Left ventricle myocardium inferior (tissue), 1 donor: ENCODE data around the gene AAMP. TPM values are rescaled to one million over a fixed set of nuclear protein-coding genes. Genes with fewer than 3 reads are reported as not detected.
"Not testable (repeated sequence)": the region's sequence is repeated elsewhere in the genome, so short reads cannot be mapped to it uniquely, and the experiment has no call there.

ENCODE experiments used
- DNase-seq: peaks from one replicate; pipeline ENCODE4 v3.0.0-alpha.2; 2020
- H3K27ac ChIP-seq: fragments of 200-600 bp; replicated peaks from 2 replicates; pipeline ENCODE4 v1.8.0; 2021
- H3K27me3 ChIP-seq: fragments of 200-600 bp; 2 replicates; pipeline ENCODE4 v1.8.0; 2021; ENCODE audit warnings: low read depth
- H3K36me3 ChIP-seq: fragments of 200-600 bp; 2 replicates; pipeline ENCODE4 v1.8.0; 2021
- H3K4me1 ChIP-seq: fragments of 200-600 bp; 2 replicates; pipeline ENCODE4 v1.8.0; 2021
- H3K4me3 ChIP-seq: fragments of 200-600 bp; 2 replicates; pipeline ENCODE4 v1.8.0; 2021; ENCODE audit warnings: mild to moderate bottlenecking, moderate library complexity
- H3K9me3 ChIP-seq: fragments of 200-600 bp; replicated peaks from 2 replicates; pipeline ENCODE4 v1.8.0; 2021
- CTCF ChIP-seq: fragments of 200-600 bp; IDR thresholded peaks from 2 replicates; pipeline ENCODE4 v1.8.0; 2021; ENCODE audit warnings: antibody characterized with exemption, mild to moderate bottlenecking, borderline replicate concordance
- intact Hi-C: fragments of 100-400 bp; cut with micrococcal nuclease; formaldehyde crosslinking; loops from one replicate; pipeline ENCODE4 v1.11.0; 2022
- total RNA-seq: library from RNA; stranded (reverse); fragmentation: NEBNext Ultra II Directional; extraction: Animal tissue kit (Norgen Biotek cat#: 25700); gene quantifications from one replicate; pipeline ENCODE4 v1.2.1, GENCODE V29; 2021
- donor health status: DM: no; HTN: yes; CAD: no; lungs with severe emphysema.

The AAMP gene
- total RNA-seq, 1 donor from 2014 or later = 50.5 TPM

- Histone ChIP-seq H3K36me3 (peaks cover 65% of the 10 kb centered on the region), H3K4me1 (peaks cover 72% of the 10 kb centered on the region), H3K4me3 (no peak overlapping the region), H3K27ac (peak overlapping the region; percentile 88), H3K27me3 (no peaks in the 10 kb centered on the region), H3K9me3 (no peaks in the 10 kb centered on the region)
- DNase-seq = no peak
- intact Hi-C loops = no loop called here
- no peak for TF ChIP-seq CTCF
Observed at GRCh38 chr2:218274586-218274985, 4.6 kb upstream of the AAMP start.

GRCh38 chr2:218273908-218274249 lies 3.9 kb upstream of the AAMP start:
- Histone ChIP-seq H3K4me1 (peaks cover 79% of the 10 kb centered on the region), H3K9me3 (no peaks in the 10 kb centered on the region), H3K27ac (peak overlapping the region; percentile 88), H3K4me3 (no peak overlapping the region), H3K27me3 (no peaks in the 10 kb centered on the region), H3K36me3 (peaks cover 58% of the 10 kb centered on the region)
- no peak for DNase-seq
- intact Hi-C loops = no loop called here
- no peak for TF ChIP-seq CTCF

GRCh38 chr2:218273214-218273907 lies 3.4 kb upstream of the AAMP start:
- peaks cover 53% of the 10 kb centered on the region for H3K36me3 ChIP-seq
- H3K4me1 ChIP-seq = peaks cover 85% of the 10 kb centered on the region

GRCh38 chr2:218272531-218273212 lies 2.7 kb upstream of the AAMP start:
- Histone ChIP-seq H3K36me3 (peaks cover 53% of the 10 kb centered on the region), H3K9me3 (no peaks in the 10 kb centered on the region), H3K4me3 (peak overlapping the region; percentile 95), H3K27me3 (no peaks in the 10 kb centered on the region), H3K27ac (peak overlapping the region; percentile 88), H3K4me1 (peaks cover 87% of the 10 kb centered on the region)
- intact Hi-C loops = no loop called here
- TF ChIP-seq CTCF = peak; percentile 92
- peak; percentile 86 for DNase-seq

More at GRCh38 chr2:218273214-218273907, 3.4 kb upstream of the AAMP start:
- H3K27me3 ChIP-seq, intact Hi-C loops, DNase-seq, H3K9me3 ChIP-seq: not testable (repeated sequence)
- peak overlapping the region; percentile 88 for H3K27ac ChIP-seq
- peak overlapping the region; percentile 95 for H3K4me3 ChIP-seq

- no peak for DNase-seq
- H3K4me3 ChIP-seq = peak overlapping the region; percentile 95
- peak overlapping the region; percentile 88 for H3K27ac ChIP-seq
- peaks cover 83% of the 10 kb centered on the region for H3K4me1 ChIP-seq
- no peaks in the 10 kb centered on the region for H3K9me3 ChIP-seq
- H3K36me3 ChIP-seq = peaks cover 53% of the 10 kb centered on the region
- intact Hi-C loops = no loop called here
- no peak for TF ChIP-seq CTCF
- H3K27me3 ChIP-seq = no peaks in the 10 kb centered on the region
Observed at GRCh38 chr2:218271865-218272530, 2.1 kb upstream of the AAMP start.

GRCh38 chr2:218271487-218271797 lies 1.5 kb upstream of the AAMP start:
- TF ChIP-seq CTCF = no peak
- no peak for DNase-seq
- Histone ChIP-seq H3K9me3 (no peaks in the 10 kb centered on the region), H3K27me3 (no peaks in the 10 kb centered on the region), H3K4me3 (peak overlapping the region; percentile 95), H3K36me3 (peaks cover 53% of the 10 kb centered on the region), H3K27ac (peak overlapping the region; percentile 88), H3K4me1 (peaks cover 78% of the 10 kb centered on the region)
- intact Hi-C loops = no loop called here
